Keratinocyte (primary cell): ENCODE data around the gene LCN2. TPM values are rescaled to one million over a fixed set of nuclear protein-coding genes. Genes with fewer than 3 reads are reported as not detected.

ENCODE experiments used
- DNase-seq: peaks from one replicate; pipeline ENCODE4 v3.0.0-alpha.2; 2011; ENCODE audit warnings: low read depth, missing footprints, low spot score
- FAIRE-seq: peaks from 2 replicates; lab custom pipeline; 2011; peaks lifted over from hg19 to GRCh38; lab: Jason Lieb, UNC
- H2AFZ ChIP-seq: 2 replicates; pipeline ENCODE4 v1.6.0; 2012; ENCODE audit warnings: low read length, control low read depth, inconsistent platforms; ENCODE audit not compliant: control insufficient read depth
- H3K27ac ChIP-seq: 2 replicates; pipeline ENCODE4 v1.5.1; 2011; ENCODE audit warnings: low read length; ENCODE audit not compliant: control insufficient read depth, insufficient read depth
- H3K27me3 ChIP-seq: 3 replicates; pipeline ENCODE4 v1.6.0; 2011; ENCODE audit warnings: low read length; ENCODE audit not compliant: control insufficient read depth, insufficient read depth; ENCODE audit errors: extremely low read depth
- H3K36me3 ChIP-seq, 2 experiments: 2 replicates in 1 of 2; 3 replicates in 1 of 2; pipeline ENCODE4 v1.5.1; 2011; ENCODE audit warnings: low read length in 2 of 2, mild to moderate bottlenecking in 1 of 2; ENCODE audit not compliant: control insufficient read depth in 2 of 2, insufficient read depth in 2 of 2; ENCODE audit errors: extremely low read depth in 1 of 2
- H3K4me1 ChIP-seq: 3 replicates; pipeline ENCODE4 v1.5.1; 2011; ENCODE audit warnings: low read length; ENCODE audit not compliant: control insufficient read depth, insufficient read depth; ENCODE audit errors: extremely low read depth
- H3K4me2 ChIP-seq: 3 replicates; pipeline ENCODE4 v1.6.0; 2011; ENCODE audit warnings: low read depth, low read length; ENCODE audit not compliant: control insufficient read depth, insufficient read depth; ENCODE audit errors: extremely low read depth
- H3K4me3 ChIP-seq, 3 experiments: fragments of 200-600 bp in 1 of 3; sonication (generic) in 1 of 3; 2 replicates in 2 of 3; 3 replicates in 1 of 3; pipeline ENCODE4 v1.5.1; 2011 to 2016; ENCODE audit warnings: low read length in 3 of 3, mild to moderate bottlenecking in 3 of 3, control low read depth in 2 of 3, inconsistent platforms in 1 of 3, low read depth in 1 of 3, mixed read lengths in 1 of 3, mixed run types in 1 of 3, moderate library complexity in 1 of 3; ENCODE audit not compliant: control insufficient read depth in 2 of 3, insufficient read depth in 2 of 3; ENCODE audit errors: extremely low read depth in 1 of 3
- H3K79me2 ChIP-seq: 2 replicates; pipeline ENCODE4 v1.6.0; 2012; ENCODE audit warnings: low read length; ENCODE audit not compliant: control insufficient read depth, insufficient read depth
- H3K9ac ChIP-seq: 3 replicates; pipeline ENCODE4 v1.6.0; 2011; ENCODE audit warnings: low read length; ENCODE audit not compliant: control insufficient read depth, insufficient read depth; ENCODE audit errors: extremely low read depth
- H3K9me1 ChIP-seq: 3 replicates; pipeline ENCODE4 v1.6.0; 2011; ENCODE audit warnings: low read length; ENCODE audit not compliant: control insufficient read depth, insufficient read depth; ENCODE audit errors: extremely low read depth
- H3K9me3 ChIP-seq: 2 replicates; pipeline ENCODE4 v1.5.1; 2012; ENCODE audit warnings: low read depth, low read length; ENCODE audit not compliant: control insufficient read depth
- H4K20me1 ChIP-seq: 3 replicates; pipeline ENCODE4 v1.6.0; 2011; ENCODE audit warnings: low read length; ENCODE audit not compliant: control insufficient read depth, insufficient read depth; ENCODE audit errors: extremely low read depth
- CTCF ChIP-seq, 3 experiments: IDR thresholded peaks in 1 of 3; conservative IDR thresholded peaks in 1 of 3; optimal IDR thresholded peaks in 1 of 3; 2 replicates in 2 of 3; 3 replicates in 1 of 3; pipeline versions ENCODE3 to v1.5.1; 2011; ENCODE audit warnings: low read length in 3 of 3, mild to moderate bottlenecking in 3 of 3, moderate library complexity in 2 of 3, control low read depth in 1 of 3, inconsistent platforms in 1 of 3; ENCODE audit not compliant: insufficient read depth in 2 of 3; ENCODE audit errors: extremely low read depth in 1 of 3
- EZH2 ChIP-seq: IDR thresholded peaks from one replicate; pipeline ENCODE4 v1.6.1; 2012; ENCODE audit warnings: inconsistent platforms, mild to moderate bottlenecking, low read length, moderate library complexity
- dilution Hi-C: fragments of 300-500 bp; cut with MboI; formaldehyde crosslinking; loops from one replicate; pipeline ENCODE4 v1.7.0; 2020; ENCODE audit warnings: low sequenced_read_pairs; ENCODE audit not compliant: extremely low pct_ligation_motif_present
- polyA minus RNA-seq, 3 experiments: library from RNA; depleted of rRNA, polyadenylated mRNA; stranded (reverse); fragments of >200 nt; gene quantifications; 1 replicate in 1 of 3; 2 replicates in 1 of 3; 3 replicates in 1 of 3; pipeline ENCODE4 v1.2.3, GENCODE V29; 2011
- polyA plus RNA-seq, 5 experiments: library from polyadenylated mRNA; depleted of rRNA in 3 of 5; stranded (reverse) in 3 of 5; stranded (forward) in 1 of 5; unstranded in 1 of 5; fragments of >200 nt; gene quantifications; 1 replicate in 1 of 5; 2 replicates in 3 of 5; 3 replicates in 1 of 5; pipeline versions ENCODE4 v1.2.1 to v1.2.3, GENCODE V29; 2011 to 2012; ENCODE audit warnings: missing spikeins in 2 of 5, low read depth in 1 of 5, low replicate concordance in 1 of 5

The LCN2 gene
- 28.9 to 77.4 TPM (median 67.4 TPM) in 3 replicates for polyA plus RNA-seq
- polyA plus RNA-seq (2011; ENCODE audit: low read depth): 191 TPM
- polyA plus RNA-seq (2011; cell fraction: cytosol; rRNA removed): 131 and 203 TPM in 2 replicates
- 209 and 300 TPM in 2 replicates for polyA plus RNA-seq (2011; cell fraction: nucleus; rRNA removed)
- polyA plus RNA-seq (2012; ENCODE audit: low replicate concordance): 59.4 and 461 TPM in 2 replicates
- 24.6 to 108 TPM (median 50.3 TPM) in 3 replicates for polyA minus RNA-seq
- polyA minus RNA-seq (2011; cell fraction: cytosol; rRNA and poly(A)+ RNA removed): 101 TPM
- polyA minus RNA-seq (2011; cell fraction: nucleus; rRNA and poly(A)+ RNA removed): 71.9 and 103 TPM in 2 replicates

GRCh38 chr9:128149001-128149701, at the start of gene LCN2:
Gene LCN2 (plus strand): TSS chr9:128149453. CDS start chr9:128149526, 73 bp downstream.
- H3K27ac ChIP-seq: peak within 1 kb of the TSS; percentile 70
- H3K9ac ChIP-seq: peak within 1 kb of the TSS; percentile 62
- no peak for FAIRE-seq

GRCh38 chr9:128099932-128100491, 49.2 kb upstream of the LCN2 start:
- H3K79me2 ChIP-seq: peaks cover 28% of the 10 kb centered on the region
- dilution Hi-C loops: no loop called here
- H3K9ac ChIP-seq: no peak overlapping the region
- H3K4me3 ChIP-seq: peak overlapping the region in 1 of 3 experiments; percentile 88
- no peak for FAIRE-seq
- no peaks in the 10 kb centered on the region for H3K9me1 ChIP-seq
- H2AFZ ChIP-seq: no peak overlapping the region
- no peaks in the 10 kb centered on the region for H3K9me3 ChIP-seq
- DNase-seq: no peak
- peaks cover 24% of the 10 kb centered on the region for H3K4me1 ChIP-seq
- H4K20me1 ChIP-seq: peaks cover under 1% of the 10 kb centered on the region
- TF ChIP-seq EZH2 (no peak), CTCF (optimal IDR thresholded peaks at IDR 0.05 in 1 of 3, IDR thresholded peaks at IDR 0.05 in 1 of 3, conservative IDR thresholded peaks at IDR 0.05 in 1 of 3; ENCODE audit: extremely low read depth in 1 of 3, insufficient read depth in 2 of 3, low read length in 3 of 3) (no peak)
- peak overlapping the region; percentile 99 for H3K4me2 ChIP-seq
- H3K36me3 ChIP-seq: peaks cover 29 to 32% of the 10 kb centered on the region in 2 experiments
- no peaks in the 10 kb centered on the region for H3K27me3 ChIP-seq
- H3K27ac ChIP-seq: no peak overlapping the region

More at GRCh38 chr9:128149001-128149701, at the start of gene LCN2:
- no peaks in the 10 kb centered on the region for H3K9me3 ChIP-seq
- no peak for TF ChIP-seq CTCF (optimal IDR thresholded peaks at IDR 0.05 in 1 of 3, IDR thresholded peaks at IDR 0.05 in 1 of 3, conservative IDR thresholded peaks at IDR 0.05 in 1 of 3; ENCODE audit: extremely low read depth in 1 of 3, insufficient read depth in 2 of 3, low read length in 3 of 3)
- TF ChIP-seq EZH2: no peak
- H3K36me3 ChIP-seq: no peaks in the 10 kb centered on the region
- H3K9me1 ChIP-seq: no peaks in the 10 kb centered on the region
- H2AFZ ChIP-seq: peak within 1 kb of the TSS; percentile 75
- DNase-seq: no peak
- no peaks in the 10 kb centered on the region for H4K20me1 ChIP-seq
- H3K27me3 ChIP-seq: no peaks in the 10 kb centered on the region
- no peaks in the 10 kb centered on the region for H3K79me2 ChIP-seq
- peak within 1 kb of the TSS in 1 of 3 experiments; percentile 52 for H3K4me3 ChIP-seq
- dilution Hi-C loops: no loop called here
- peak within 1 kb of the TSS; percentile 70 for H3K4me2 ChIP-seq
- peaks cover 46% of the 10 kb centered on the region for H3K4me1 ChIP-seq
